B cell (primary cell): Measurements from ENCODE around the gene NCDN.

ENCODE experiments used
- CTCF ChIP-seq: fragments of 200-600 bp; IDR thresholded peaks from one replicate; pipeline ENCODE4 v1.8.0; 2022; ENCODE audit warnings: antibody characterized with exemption, mild to moderate bottlenecking
- EZH2 ChIP-seq: IDR thresholded peaks from 2 replicates; pipeline ENCODE4 v1.6.1; 2012; ENCODE audit warnings: borderline replicate concordance, low read depth, mild to moderate bottlenecking, moderate library complexity, low read length; ENCODE audit not compliant: insufficient read depth, poor library complexity, severe bottlenecking

- TF ChIP-seq CTCF = no peak
- no peak for TF ChIP-seq EZH2
These were observed 48.2 kb downstream of the NCDN start for GRCh38 chr1:35605867-35606182.
